ENCODE measurements around the gene BIRC2. TPM values are rescaled to one million over a fixed set of nuclear protein-coding genes. Genes with fewer than 3 reads are reported as not detected.

Gene BIRC2
- total and polyA plus RNA-seq, 4 donors, result 16.7 to 99.9 (median 28.9) TPM

GRCh38 chr11:102406099-102406498 is 59.1 kb downstream of the BIRC2 start:
- peaks cover 3 to 35% (median 9%) of the 10 kb centered on the region in 4 donors for H3K36me3 ChIP-seq (ENCODE audit: control insufficient read depth in 4 of 4, insufficient read depth in 4 of 4, low read length in 4 of 4)
- no peak overlapping the region for H3K27ac ChIP-seq (ENCODE audit: low read depth in 1 of 2, low read length in 1 of 2)
- 97 to 98% methylated on average over 2 of the region's 2 CpGs for WGBS, 2 donors
- DNase-seq (no peak), ATAC-seq (ENCODE audit: insufficient read depth, low FRiP score) (no peak)
- no peak overlapping the region for H3K9ac ChIP-seq (ENCODE audit: insufficient read depth in 1 of 2, low read length in 2 of 2)
- no peak overlapping the region for H3K4me3 ChIP-seq
- H3K4me1 ChIP-seq (ENCODE audit: control insufficient read depth in 5 of 5, insufficient read depth in 5 of 5, low read length in 5 of 5), result peaks cover 0 to 11% (median 6%) of the 10 kb centered on the region in 5 donors
- TF ChIP-seq CTCF (IDR thresholded peaks at IDR 0.05; ENCODE audit: control extremely low read depth, extremely low read depth), result no peak
- H3K9me3 ChIP-seq (ENCODE audit: control insufficient read depth in 4 of 4, insufficient read depth in 3 of 4, low read length in 3 of 4), result no peaks in the 10 kb centered on the region
- no peaks in the 10 kb centered on the region for H3K27me3 ChIP-seq (ENCODE audit: control insufficient read depth in 3 of 3, insufficient read depth in 3 of 3, low read length in 2 of 3)

GRCh38 chr11:102407901-102408300 is 60.9 kb downstream of the BIRC2 start:
- 53 to 61% methylated on average over 3 of the region's 3 CpGs for WGBS, 2 donors
- Histone ChIP-seq H3K9me3 (ENCODE audit: control insufficient read depth in 4 of 4, insufficient read depth in 3 of 4, low read length in 3 of 4) (no peaks in the 10 kb centered on the region), H3K9ac (ENCODE audit: insufficient read depth in 1 of 2, low read length in 2 of 2) (no peak overlapping the region), H3K27me3 (ENCODE audit: control insufficient read depth in 3 of 3, insufficient read depth in 3 of 3, low read length in 2 of 3) (no peaks in the 10 kb centered on the region), H3K4me1 (ENCODE audit: control insufficient read depth in 5 of 5, insufficient read depth in 5 of 5, low read length in 5 of 5) (peaks cover 0 to 11% (median 6%) of the 10 kb centered on the region in 5 donors), H3K27ac (ENCODE audit: low read depth in 1 of 2, low read length in 1 of 2) (no peak overlapping the region), H3K4me3 (no peak overlapping the region), H3K36me3 (ENCODE audit: control insufficient read depth in 4 of 4, insufficient read depth in 4 of 4, low read length in 4 of 4) (peaks cover 3 to 31% (median 9%) of the 10 kb centered on the region in 4 donors)
- TF ChIP-seq CTCF (IDR thresholded peaks at IDR 0.05; ENCODE audit: control extremely low read depth, extremely low read depth), result no peak
- DNase-seq (no peak), ATAC-seq (ENCODE audit: insufficient read depth, low FRiP score) (no peak)

GRCh38 chr11:102408339-102408738 is 61.3 kb downstream of the BIRC2 start:
- Histone ChIP-seq H3K4me1 (ENCODE audit: control insufficient read depth in 5 of 5, insufficient read depth in 5 of 5, low read length in 5 of 5) (peaks cover 0 to 11% (median 6%) of the 10 kb centered on the region in 5 donors), H3K9ac (ENCODE audit: insufficient read depth in 1 of 2, low read length in 2 of 2) (no peak overlapping the region), H3K27me3 (ENCODE audit: control insufficient read depth in 3 of 3, insufficient read depth in 3 of 3, low read length in 2 of 3) (no peaks in the 10 kb centered on the region), H3K27ac (ENCODE audit: low read depth in 1 of 2, low read length in 1 of 2) (no peak overlapping the region), H3K9me3 (ENCODE audit: control insufficient read depth in 4 of 4, insufficient read depth in 3 of 4, low read length in 3 of 4) (no peaks in the 10 kb centered on the region), H3K36me3 (ENCODE audit: control insufficient read depth in 4 of 4, insufficient read depth in 4 of 4, low read length in 4 of 4) (peaks cover 3 to 29% (median 8%) of the 10 kb centered on the region in 4 donors), H3K4me3 (no peak overlapping the region)
- no peak for TF ChIP-seq CTCF (IDR thresholded peaks at IDR 0.05; ENCODE audit: control extremely low read depth, extremely low read depth)
- no peak for ATAC-seq (ENCODE audit: insufficient read depth, low FRiP score)
- 91% methylated on average over 1 of the region's 1 CpG for WGBS, 2 donors
- DNase-seq, result no peak

GRCh38 chr11:102410382-102410784 is 63.4 kb downstream of the BIRC2 start:
- no peak overlapping the region for H3K4me3 ChIP-seq
- no peak overlapping the region for H3K27ac ChIP-seq (ENCODE audit: low read depth in 1 of 2, low read length in 1 of 2)
- peak in 2 of 3 donors; percentile 31 to 48 for DNase-seq
- 76 to 80% methylated on average over 5 of the region's 5 CpGs for WGBS, 2 donors
- TF ChIP-seq CTCF (IDR thresholded peaks at IDR 0.05; ENCODE audit: control extremely low read depth, extremely low read depth), result no peak
- H3K4me1 ChIP-seq (ENCODE audit: control insufficient read depth in 5 of 5, insufficient read depth in 5 of 5, low read length in 5 of 5), result peaks cover 0 to 11% (median 6%) of the 10 kb centered on the region in 5 donors
- peaks cover 0 to 7% (median 0%) of the 10 kb centered on the region in 4 donors for H3K9me3 ChIP-seq (ENCODE audit: control insufficient read depth in 4 of 4, insufficient read depth in 3 of 4, low read length in 3 of 4)
- H3K36me3 ChIP-seq (ENCODE audit: control insufficient read depth in 4 of 4, insufficient read depth in 4 of 4, low read length in 4 of 4), result peaks cover 3 to 23% (median 7%) of the 10 kb centered on the region in 4 donors
- no peak overlapping the region for H3K9ac ChIP-seq (ENCODE audit: insufficient read depth in 1 of 2, low read length in 2 of 2)
- H3K27me3 ChIP-seq (ENCODE audit: control insufficient read depth in 3 of 3, insufficient read depth in 3 of 3, low read length in 2 of 3), result no peaks in the 10 kb centered on the region
- no peak for ATAC-seq (ENCODE audit: insufficient read depth, low FRiP score)

All from lung (tissue), 12 donors.